Measurements from ENCODE around the gene PCDH11Y. TPM values are rescaled to one million over a fixed set of nuclear protein-coding genes. Genes with fewer than 3 reads are reported as not detected.
"Not testable (repeated sequence)": the region's sequence is repeated elsewhere in the genome, so short reads cannot be mapped to it uniquely, and the experiment has no call there.

PCDH11Y gene
- total and polyA plus RNA-seq, 2 donors = 0.11 to 4.7 TPM

GRCh38 chrY:5638589-5638988, 638.5 kb downstream of the PCDH11Y start:
- 70% methylated on average over 2 of the region's 2 CpGs for WGBS

GRCh38 chrY:5679265-5679664, 679.2 kb downstream of the PCDH11Y start:
- H3K36me3 ChIP-seq (ENCODE audit: insufficient read depth); H3K27ac ChIP-seq (ENCODE audit: low read depth); DNase-seq (ENCODE audit: extremely low spot score); H3K4me3 ChIP-seq (ENCODE audit: low read depth, low read length); H3K4me1 ChIP-seq (ENCODE audit: insufficient read depth): not testable (repeated sequence)
- 70% methylated on average over 2 of the region's 2 CpGs for WGBS

More at GRCh38 chrY:5638589-5638988, 638.5 kb downstream of the PCDH11Y start:
- not testable (repeated sequence) for H3K4me1 ChIP-seq (ENCODE audit: insufficient read depth); DNase-seq (ENCODE audit: extremely low spot score); H3K36me3 ChIP-seq (ENCODE audit: insufficient read depth); H3K4me3 ChIP-seq (ENCODE audit: low read depth, low read length); H3K27ac ChIP-seq (ENCODE audit: low read depth)

DNA sequence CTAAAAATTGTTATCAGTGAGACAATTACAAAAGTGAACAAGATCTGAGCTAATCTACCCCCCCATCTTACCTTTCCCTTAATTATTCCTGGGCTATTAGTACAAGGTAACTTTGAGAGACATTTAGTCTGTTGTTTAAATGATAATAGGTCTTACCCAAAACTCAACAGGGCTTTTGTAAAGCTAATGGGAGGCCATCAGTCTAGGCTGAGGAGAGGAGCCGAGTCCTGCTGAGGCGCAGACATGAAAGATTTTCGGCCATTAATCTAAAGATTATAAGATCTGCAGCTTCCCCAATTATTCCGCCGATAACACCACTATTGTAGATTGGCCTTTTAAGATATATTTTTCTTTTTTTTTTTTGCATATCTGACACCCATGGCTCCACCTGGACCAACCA, 708.6 kb downstream of the PCDH11Y start:
- WGBS = 96% methylated on average over 5 of the region's 5 CpGs
- not testable (repeated sequence) for H3K4me3 ChIP-seq (ENCODE audit: low read depth, low read length); H3K36me3 ChIP-seq (ENCODE audit: insufficient read depth); DNase-seq (ENCODE audit: extremely low spot score); H3K27ac ChIP-seq (ENCODE audit: low read depth); H3K4me1 ChIP-seq (ENCODE audit: insufficient read depth)

GRCh38 chrY:5709788-5710381, 709.8 kb downstream of the PCDH11Y start:
- H3K4me1 ChIP-seq (ENCODE audit: insufficient read depth); H3K27ac ChIP-seq (ENCODE audit: low read depth); H3K4me3 ChIP-seq (ENCODE audit: low read depth, low read length); DNase-seq (ENCODE audit: extremely low spot score); H3K36me3 ChIP-seq (ENCODE audit: insufficient read depth): not testable (repeated sequence)
- no CpG with 5 or more reads among the region's 1 CpG for WGBS

DNA sequence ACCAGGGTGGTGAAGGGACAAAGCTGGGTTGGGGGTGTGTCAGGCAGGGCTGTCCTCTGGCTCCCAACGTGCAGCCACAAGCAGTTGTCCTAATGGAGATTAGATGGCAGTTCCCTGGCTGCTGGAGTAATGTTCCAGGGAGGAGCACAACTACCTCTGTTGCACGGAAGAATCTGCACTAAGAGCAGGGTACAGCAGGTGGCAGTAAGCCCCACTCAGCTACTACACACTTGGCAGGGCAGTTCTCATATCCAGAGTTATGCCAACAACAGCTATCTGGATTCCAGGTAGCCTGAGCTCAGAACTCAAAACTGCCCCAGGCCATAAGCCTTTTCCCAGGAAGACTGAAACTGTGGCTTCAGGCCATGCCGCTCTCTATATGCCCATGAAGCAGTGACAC, 761.3 kb downstream of the PCDH11Y start:
- not testable (repeated sequence) for H3K4me1 ChIP-seq (ENCODE audit: insufficient read depth); H3K4me3 ChIP-seq (ENCODE audit: low read depth, low read length); H3K27ac ChIP-seq (ENCODE audit: low read depth); H3K36me3 ChIP-seq (ENCODE audit: insufficient read depth); DNase-seq (ENCODE audit: extremely low spot score)
- whole genome bisulfite sequencing = 63% methylated on average over 2 of the region's 3 CpGs

DNA sequence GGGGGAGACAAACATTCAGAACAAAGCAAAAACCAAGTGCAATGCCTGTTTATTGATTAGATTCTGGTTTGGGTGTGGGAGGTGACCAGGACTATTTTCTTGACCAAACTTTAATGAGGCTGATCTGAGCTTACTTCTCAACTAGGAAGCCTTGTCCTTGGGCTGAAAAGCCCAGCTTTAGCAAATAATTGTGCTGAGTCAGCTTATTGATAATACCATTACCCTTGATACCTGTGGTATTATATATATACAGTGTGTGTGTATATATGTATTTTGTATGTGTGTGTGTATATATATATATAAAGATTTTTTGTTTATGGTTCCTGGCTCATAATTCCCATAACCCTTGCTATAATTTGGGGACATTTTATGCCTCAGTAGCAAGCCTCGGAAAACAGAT, 776.4 kb downstream of the PCDH11Y start:
- WGBS = 83% methylated on average over 1 of the region's 1 CpG
- not testable (repeated sequence) for H3K4me3 ChIP-seq (ENCODE audit: low read depth, low read length); H3K36me3 ChIP-seq (ENCODE audit: insufficient read depth); H3K4me1 ChIP-seq (ENCODE audit: insufficient read depth); H3K27ac ChIP-seq (ENCODE audit: low read depth); DNase-seq (ENCODE audit: extremely low spot score)

Small RNA genes lying within 50 kb of the gene (small RNA-seq; reads per million reads assigned to genes)
- gene RNU2-57P = not detected
- gene SNX3P1Y = not detected

Data from urinary bladder (tissue), 4 donors.